ENCODE measurements around the gene DGCR2.

GRCh38 chr22:19149991-19150390, 27.8 kb upstream of the DGCR2 start, which contains the start of gene GSC2:
- TF ChIP-seq EP300 (IDR thresholded peaks at IDR 0.05; ENCODE audit: borderline replicate concordance in 1 of 2, control insufficient read depth in 1 of 2, low read depth in 2 of 2, low read length in 2 of 2) (no peak), CTCF (IDR thresholded peaks at IDR 0.05 in 2 of 3, conservative IDR thresholded peaks at IDR 0.05 in 1 of 3; ENCODE audit: control insufficient read depth in 2 of 3, extremely low read depth in 1 of 3, insufficient read depth in 1 of 3, low read depth in 3 of 3, low read length in 3 of 3) (no peak), NFXL1 (IDR thresholded peaks at IDR 0.05; ENCODE audit: borderline replicate concordance) (no peak), BCL11A (IDR thresholded peaks at IDR 0.05; ENCODE audit: low read depth, low read length) (no peak), TAF1 (IDR thresholded peaks at IDR 0.05; ENCODE audit: borderline replicate concordance, low read depth, low read length) (no peak), CEBPB (IDR thresholded peaks at IDR 0.05; ENCODE audit: borderline replicate concordance in 1 of 2, low read depth in 2 of 2, low read length in 2 of 2) (no peak)
